Measurements from ENCODE around the gene FGF22. TPM values are rescaled to one million over a fixed set of nuclear protein-coding genes. Genes with fewer than 3 reads are reported as not detected.
A peak's percentile ranks its signal among the peaks of the same experiment; 100 is the strongest.

Gene FGF22
- total and polyA plus RNA-seq, 7 experiments from 2014 or later, result 0.17 to 1.8 (median 0.95) TPM; not detected in 3

DNA sequence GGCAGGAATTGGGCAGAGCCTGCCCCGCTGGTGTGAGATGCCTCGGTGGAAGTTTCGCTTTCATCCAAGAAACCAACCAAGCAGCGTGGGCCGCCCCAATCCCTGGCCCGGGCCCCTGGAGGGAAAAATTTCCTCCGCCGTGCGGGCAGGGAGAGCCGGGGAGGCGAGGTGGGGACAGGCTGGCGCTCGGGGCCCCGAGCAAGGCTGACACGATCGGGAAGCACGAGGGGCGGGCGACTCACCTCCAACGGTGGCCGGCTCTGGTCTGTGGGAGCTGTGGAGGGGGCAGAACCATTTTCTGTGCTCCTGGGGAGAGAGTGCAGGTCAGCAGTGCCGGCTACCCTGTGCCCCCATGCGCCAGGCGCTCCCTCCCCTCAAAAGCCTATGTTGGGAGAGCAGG, 12.3 kb downstream of the FGF22 start:
- Mint-ChIP-seq H3K36me3 (peaks cover 0 to 5% (median 0%) of the 10 kb centered on the region in 5 donors), H3K4me3 (no peak overlapping the region), H3K4me1 (peaks cover 7 to 37% (median 20%) of the 10 kb centered on the region in 7 donors), H3K27me3 (no peaks in the 10 kb centered on the region), H3K9me3 (no peaks in the 10 kb centered on the region), H3K27ac (no peak overlapping the region)
- Histone ChIP-seq H3K27ac (ENCODE audit: low read depth, low read length) (no peak overlapping the region), H3K36me3 (ENCODE audit: control insufficient read depth in 2 of 3, insufficient read depth in 3 of 3, low read length in 3 of 3) (peaks cover 0 to 93% (median 27%) of the 10 kb centered on the region in 3 experiments), H3K4me1 (ENCODE audit: control insufficient read depth in 2 of 2, insufficient read depth in 2 of 2, low read length in 2 of 2) (peaks cover 9 to 15% of the 10 kb centered on the region in 2 donors), H3K4me3 (ENCODE audit: low read length) (no peak overlapping the region), H3K27me3 (ENCODE audit: control insufficient read depth in 2 of 2, insufficient read depth in 2 of 2, low read length in 2 of 2) (no peaks in the 10 kb centered on the region), H3K9me3 (ENCODE audit: control insufficient read depth in 2 of 3, low read length in 3 of 3) (no peaks in the 10 kb centered on the region)
- CTCF ChIA-PET, result no interaction called here
- ATAC-seq (no peak), DNase-seq (no peak)
- POLR2A ChIA-PET, result no interaction called here
- intact Hi-C loops (cut with micrococcal nuclease), result no loop called here

DNA sequence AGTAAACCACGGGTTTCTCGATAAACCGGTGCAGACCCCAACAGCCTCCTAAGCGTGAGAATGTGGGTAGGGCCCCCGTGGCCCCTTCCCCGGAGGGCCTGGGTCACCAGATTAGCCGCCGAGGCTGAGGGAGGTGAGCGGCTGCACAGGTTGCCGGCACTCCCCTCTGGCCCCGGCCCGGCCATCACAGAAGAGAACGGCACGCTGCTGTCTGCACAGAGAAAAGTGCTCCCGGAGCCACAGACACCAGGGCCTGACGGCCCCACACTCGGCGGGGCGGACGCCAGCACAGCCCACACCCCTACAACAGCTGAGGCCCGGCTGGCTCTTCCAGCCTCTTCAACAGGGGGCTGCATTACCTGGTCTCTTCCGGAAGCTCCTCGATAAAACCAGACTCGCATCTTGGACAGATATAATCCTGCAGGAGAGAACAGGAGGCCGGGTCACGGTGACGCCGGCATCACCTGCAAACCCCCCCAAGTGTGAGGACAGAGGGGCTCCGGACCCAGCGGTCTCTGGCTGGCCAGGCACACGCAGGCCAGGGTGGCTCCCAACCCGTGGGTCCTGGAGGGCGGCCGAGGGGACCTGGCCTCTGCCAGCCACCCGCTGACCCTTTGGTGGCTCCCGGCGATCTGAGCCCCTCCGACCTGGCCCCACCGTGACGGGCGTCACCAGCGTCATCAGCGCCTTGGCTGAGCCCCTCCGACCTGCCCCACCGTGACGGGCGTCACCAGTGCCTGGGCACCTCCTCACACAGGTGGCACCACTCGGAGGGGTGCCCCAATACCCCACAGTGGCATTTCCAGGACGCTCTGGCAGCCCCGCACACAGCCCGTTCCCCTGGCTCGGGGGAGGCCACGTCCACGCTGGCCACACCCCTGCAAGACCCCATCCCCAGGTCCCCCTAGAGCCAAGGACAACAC, 13.0 kb downstream of the FGF22 start:
- Mint-ChIP-seq H3K27me3 (no peaks in the 10 kb centered on the region), H3K27ac (no peak overlapping the region), H3K4me3 (no peak overlapping the region), H3K4me1 (peaks cover 7 to 44% (median 24%) of the 10 kb centered on the region in 7 donors), H3K36me3 (peaks cover 0 to 5% (median 0%) of the 10 kb centered on the region in 5 donors), H3K9me3 (no peaks in the 10 kb centered on the region)
- DNase-seq, result no peak
- Histone ChIP-seq H3K4me3 (ENCODE audit: low read length) (no peak overlapping the region), H3K27ac (ENCODE audit: low read depth, low read length) (no peak overlapping the region), H3K36me3 (ENCODE audit: control insufficient read depth in 2 of 3, insufficient read depth in 3 of 3, low read length in 3 of 3) (peaks cover 0 to 93% (median 27%) of the 10 kb centered on the region in 3 experiments), H3K4me1 (ENCODE audit: control insufficient read depth in 2 of 2, insufficient read depth in 2 of 2, low read length in 2 of 2) (peaks cover 17 to 22% of the 10 kb centered on the region in 2 donors), H3K27me3 (ENCODE audit: control insufficient read depth in 2 of 2, insufficient read depth in 2 of 2, low read length in 2 of 2) (no peaks in the 10 kb centered on the region), H3K9me3 (ENCODE audit: control insufficient read depth in 2 of 3, low read length in 3 of 3) (no peaks in the 10 kb centered on the region)
- CTCF ChIA-PET, result no interaction called here
- intact Hi-C loops (cut with micrococcal nuclease), result no loop called here
- no peak for ATAC-seq
- POLR2A ChIA-PET, result no interaction called here

DNA sequence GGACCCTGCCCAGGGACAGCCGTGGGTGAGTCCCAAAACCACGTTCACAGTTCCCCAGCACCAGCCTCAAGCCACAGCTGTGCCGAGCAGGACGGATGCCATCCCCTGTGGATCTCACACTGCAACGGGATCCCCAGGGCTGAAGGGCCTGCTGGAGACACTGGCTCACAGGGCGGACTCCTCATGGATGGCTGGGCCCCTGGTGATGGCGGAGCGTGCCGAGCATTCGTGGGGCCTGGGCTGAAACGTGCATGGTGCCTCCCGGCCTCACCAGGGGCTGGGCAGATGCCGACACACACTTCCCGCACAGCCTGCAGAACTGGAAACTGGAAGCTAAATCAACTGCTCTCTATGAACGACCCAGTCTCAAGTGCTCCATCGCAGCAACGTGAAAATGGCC, 13.7 kb downstream of the FGF22 start:
- peak overlapping the region; percentile 14 for H3K27ac ChIP-seq (ENCODE audit: low read depth, low read length)
- H3K27me3 ChIP-seq (ENCODE audit: control insufficient read depth in 2 of 2, insufficient read depth in 2 of 2, low read length in 2 of 2), result no peaks in the 10 kb centered on the region
- Mint-ChIP-seq H3K9me3 (no peaks in the 10 kb centered on the region), H3K4me1 (peaks cover 7 to 46% (median 24%) of the 10 kb centered on the region in 7 donors), H3K27ac (no peak overlapping the region), H3K4me3 (no peak overlapping the region), H3K36me3 (peaks cover 0 to 5% (median 0%) of the 10 kb centered on the region in 5 donors), H3K27me3 (no peaks in the 10 kb centered on the region)
- H3K4me3 ChIP-seq (ENCODE audit: low read length), result no peak overlapping the region
- intact Hi-C loops (cut with micrococcal nuclease), result no loop called here
- H3K36me3 ChIP-seq (ENCODE audit: control insufficient read depth in 2 of 3, insufficient read depth in 3 of 3, low read length in 3 of 3), result peaks cover 0 to 94% (median 27%) of the 10 kb centered on the region in 3 experiments
- POLR2A ChIA-PET, result no interaction called here
- DNase-seq (no peak), ATAC-seq (no peak)
- no peaks in the 10 kb centered on the region for H3K9me3 ChIP-seq (ENCODE audit: control insufficient read depth in 2 of 3, low read length in 3 of 3)
- CTCF ChIA-PET, result no interaction called here
- H3K4me1 ChIP-seq (ENCODE audit: control insufficient read depth in 2 of 2, insufficient read depth in 2 of 2, low read length in 2 of 2), result peaks cover 24 to 29% of the 10 kb centered on the region in 2 donors

GRCh38 chr19:655691-656090, 16.0 kb downstream of the FGF22 start:
- ChIA-PET CTCF (no interaction called here), POLR2A (interaction anchor here (0.7 to 1.2 kb wide), 3 partner anchors 14 to 45 kb away, joined by 3 read pairs; no protein-coding TSS in a partner anchor)
- peak overlapping the region in 3 of 10 donors; percentile 25 to 64 (median 52) for H3K4me3 Mint-ChIP-seq
- Histone ChIP-seq H3K9me3 (ENCODE audit: control insufficient read depth in 2 of 3, low read length in 3 of 3) (no peaks in the 10 kb centered on the region), H3K36me3 (ENCODE audit: control insufficient read depth in 2 of 3, insufficient read depth in 3 of 3, low read length in 3 of 3) (peaks cover 0 to 84% (median 20%) of the 10 kb centered on the region in 3 experiments), H3K4me3 (ENCODE audit: low read length) (no peak overlapping the region), H3K27ac (ENCODE audit: low read depth, low read length) (no peak overlapping the region), H3K4me1 (ENCODE audit: control insufficient read depth in 2 of 2, insufficient read depth in 2 of 2, low read length in 2 of 2) (peaks cover 41 to 48% of the 10 kb centered on the region in 2 donors), H3K27me3 (ENCODE audit: control insufficient read depth in 2 of 2, insufficient read depth in 2 of 2, low read length in 2 of 2) (no peaks in the 10 kb centered on the region)
- H3K9me3 Mint-ChIP-seq, result no peaks in the 10 kb centered on the region
- no peak for DNase-seq
- H3K27ac Mint-ChIP-seq, result peak overlapping the region in 7 of 9 donors; percentile 22 to 86 (median 65)
- H3K27me3 Mint-ChIP-seq, result no peaks in the 10 kb centered on the region
- intact Hi-C loops (cut with micrococcal nuclease), result no loop called here
- H3K4me1 Mint-ChIP-seq, result peaks cover 13 to 65% (median 31%) of the 10 kb centered on the region in 7 donors
- no peak for ATAC-seq
- H3K36me3 Mint-ChIP-seq, result peaks cover 0 to 7% (median 0%) of the 10 kb centered on the region in 5 donors

GRCh38 chr19:656751-657559, 17.3 kb downstream of the FGF22 start:
- no peak overlapping the region for H3K4me3 ChIP-seq (ENCODE audit: low read length)
- Mint-ChIP-seq H3K4me3 (peak overlapping the region in 3 of 10 donors; percentile 48 to 95 (median 52)), H3K27me3 (no peaks in the 10 kb centered on the region), H3K36me3 (peaks cover 0 to 8% (median 0%) of the 10 kb centered on the region in 5 donors), H3K4me1 (peaks cover 21 to 67% (median 36%) of the 10 kb centered on the region in 7 donors), H3K9me3 (peaks cover 0 to 3% (median 0%) of the 10 kb centered on the region in 11 donors), H3K27ac (peak overlapping the region in 5 of 9 donors; percentile 16 to 86 (median 69))
- H3K4me1 ChIP-seq (ENCODE audit: control insufficient read depth in 2 of 2, insufficient read depth in 2 of 2, low read length in 2 of 2), result peaks cover 41 to 48% of the 10 kb centered on the region in 2 donors
- intact Hi-C loops (cut with micrococcal nuclease), result no loop called here
- ATAC-seq (no peak), DNase-seq (no peak)
- peak overlapping the region; percentile 19 for H3K27ac ChIP-seq (ENCODE audit: low read depth, low read length)
- no peaks in the 10 kb centered on the region for H3K27me3 ChIP-seq (ENCODE audit: control insufficient read depth in 2 of 2, insufficient read depth in 2 of 2, low read length in 2 of 2)
- ChIA-PET CTCF (interaction anchor here (1.4 kb wide), 1 partner anchor 23 kb away, joined by 3 read pairs; no protein-coding TSS in a partner anchor), POLR2A (no interaction called here)
- H3K9me3 ChIP-seq (ENCODE audit: control insufficient read depth in 2 of 3, low read length in 3 of 3), result no peaks in the 10 kb centered on the region
- H3K36me3 ChIP-seq (ENCODE audit: control insufficient read depth in 2 of 3, insufficient read depth in 3 of 3, low read length in 3 of 3), result peaks cover 0 to 78% (median 17%) of the 10 kb centered on the region in 3 experiments

GRCh38 chr19:657611-658010, 17.9 kb downstream of the FGF22 start:
- no peak for ATAC-seq
- DNase-seq, result no peak
- intact Hi-C loops (cut with micrococcal nuclease), result no loop called here
- no peaks in the 10 kb centered on the region for H3K9me3 ChIP-seq (ENCODE audit: control insufficient read depth in 2 of 3, low read length in 3 of 3)
- H3K27me3 ChIP-seq (ENCODE audit: control insufficient read depth in 2 of 2, insufficient read depth in 2 of 2, low read length in 2 of 2), result no peaks in the 10 kb centered on the region
- Mint-ChIP-seq H3K36me3 (peaks cover 0 to 8% (median 0%) of the 10 kb centered on the region in 5 donors), H3K9me3 (peaks cover 0 to 3% (median 0%) of the 10 kb centered on the region in 11 donors), H3K27me3 (no peaks in the 10 kb centered on the region), H3K27ac (peak overlapping the region in 2 of 9 donors; percentile 38), H3K4me1 (peaks cover 21 to 67% (median 36%) of the 10 kb centered on the region in 7 donors), H3K4me3 (peak overlapping the region in 2 of 10 donors; percentile 55 to 95)
- H3K36me3 ChIP-seq (ENCODE audit: control insufficient read depth in 2 of 3, insufficient read depth in 3 of 3, low read length in 3 of 3), result peaks cover 0 to 77% (median 11%) of the 10 kb centered on the region in 3 experiments
- H3K4me1 ChIP-seq (ENCODE audit: control insufficient read depth in 2 of 2, insufficient read depth in 2 of 2, low read length in 2 of 2), result peaks cover 41 to 48% of the 10 kb centered on the region in 2 donors
- H3K4me3 ChIP-seq (ENCODE audit: low read length), result no peak overlapping the region
- ChIA-PET CTCF (no interaction called here), POLR2A (no interaction called here)
- H3K27ac ChIP-seq (ENCODE audit: low read depth, low read length), result peak overlapping the region; percentile 19
